T-cell (primary cell): Measurements from ENCODE around the gene HSD11B1L. TPM values are rescaled to one million over a fixed set of nuclear protein-coding genes. Genes with fewer than 3 reads are reported as not detected.

ENCODE experiments used
- ATAC-seq, 4 experiments: fragments of 200-7000 bp in 3 of 4; fragments of 150-1000 bp in 1 of 4; cut with Tn5 transposase; replicated peaks in 1 of 4; 1 replicate in 3 of 4; 2 replicates in 1 of 4; pipeline ENCODE4 v1.10.0; 2021; ENCODE audit warnings: moderate library complexity in 3 of 4, mild to moderate bottlenecking in 2 of 4, moderate number of reproducible peaks in 1 of 4
- CTCF ChIA-PET, 2 donors: fragments of 300-600 bp; sonication (Branson Sonifier 250); formaldehyde crosslinking; loops; one replicate each; lab custom pipeline; 2022; ENCODE audit warnings: antibody characterized with exemption in 2 of 2; lab: Charles Lee
- POLR2A ChIA-PET, 2 donors: fragments of 300-600 bp; sonication (Branson Sonifier 250); formaldehyde crosslinking; loops; one replicate each; lab custom pipeline; 2022; ENCODE audit warnings: antibody characterized with exemption in 2 of 2; lab: Charles Lee
- DNase-seq, 35 experiments: peaks; one replicate each; pipeline versions ENCODE4 v3.0.0 to v3.0.0-alpha.2; 2013 to 2023
- H3K27ac ChIP-seq: one replicate; pipeline ENCODE4 v1.5.1; 2013; ENCODE audit warnings: low read length
- H3K27me3 ChIP-seq, 2 experiments: replicated peaks in 1 of 2; 1 replicate in 1 of 2; 2 replicates in 1 of 2; pipeline versions ENCODE4 v1.6.1 to v1.7.0; 2013; ENCODE audit warnings: low read length in 1 of 2, mixed read lengths in 1 of 2; ENCODE audit not compliant: control insufficient read depth in 2 of 2, insufficient read depth in 2 of 2; ENCODE audit errors: extremely low read depth in 1 of 2
- H3K36me3 ChIP-seq, 2 donors: 1 replicate in 1 of 2; 2 replicates in 1 of 2; pipeline versions ENCODE4 v1.6.1 to v1.7.0; 2013; ENCODE audit warnings: low read length in 1 of 2; ENCODE audit not compliant: control insufficient read depth in 2 of 2, insufficient read depth in 1 of 2; ENCODE audit errors: extremely low read depth in 1 of 2
- H3K4me1 ChIP-seq, 2 experiments: 1 replicate in 1 of 2; 2 replicates in 1 of 2; pipeline versions ENCODE4 v1.6.1 to v1.7.0; 2013; ENCODE audit warnings: low read length in 2 of 2, mixed read lengths in 1 of 2; ENCODE audit not compliant: insufficient read depth in 2 of 2, control insufficient read depth in 1 of 2; ENCODE audit errors: extremely low read depth in 1 of 2
- H3K4me3 ChIP-seq, 2 donors: 1 replicate in 1 of 2; 2 replicates in 1 of 2; pipeline versions ENCODE4 v1.5.1 to v1.7.0; 2013; ENCODE audit warnings: mild to moderate bottlenecking in 2 of 2, low read length in 1 of 2, moderate library complexity in 1 of 2; ENCODE audit not compliant: control insufficient read depth in 1 of 2; ENCODE audit errors: extremely low read depth in 1 of 2
- H3K9me3 ChIP-seq: 2 replicates; pipeline ENCODE4 v1.7.0; 2013
- H3K27ac Mint-ChIP-seq, 2 donors: one replicate each; pipeline ENCODE4 v1.8.0; 2020 to 2021; ENCODE audit warnings: mild to moderate bottlenecking in 2 of 2, mixed read lengths in 2 of 2
- H3K27me3 Mint-ChIP-seq, 2 donors: one replicate each; pipeline ENCODE4 v1.8.0; 2021 to 2022; ENCODE audit warnings: mixed read lengths in 2 of 2
- H3K36me3 Mint-ChIP-seq: one replicate; pipeline ENCODE4 v1.8.0; 2021; ENCODE audit warnings: mixed read lengths
- H3K4me1 Mint-ChIP-seq, 3 donors: one replicate each; pipeline ENCODE4 v1.8.0; 2020 to 2022; ENCODE audit warnings: mixed read lengths in 3 of 3, mild to moderate bottlenecking in 1 of 3
- H3K4me3 Mint-ChIP-seq, 3 donors: one replicate each; pipeline ENCODE4 v1.8.0; 2020 to 2022; ENCODE audit warnings: mild to moderate bottlenecking in 3 of 3, mixed read lengths in 3 of 3, moderate library complexity in 3 of 3
- H3K9me3 Mint-ChIP-seq, 3 donors: one replicate each; pipeline ENCODE4 v1.8.0; 2020 to 2022; ENCODE audit warnings: mixed read lengths in 3 of 3
- WGBS: methylation state at CpG from one replicate; pipeline ENCODE4 v1.1.5; 2013; ENCODE audit warnings: missing lambda C conversion rate; ENCODE audit not compliant: insufficient coverage; 5-methylcytosine and 5-hydroxymethylcytosine counted together
- total RNA-seq, 35 experiments: library from RNA in 6 of 35; stranded (reverse) in 6 of 35; fragments of 120-200 nt in 1 of 35; gene quantifications; one replicate each; pipeline versions ENCODE4 v1.2.1 to v1.2.4 and lab custom pipeline; 2013 to 2026

The HSD11B1L gene
- total RNA-seq, 5 donors from 2014 or later (not counting 1 experiment from before 2014, with no cell fraction given) = 3.2 to 6.1 (median 4.4) TPM

DNA sequence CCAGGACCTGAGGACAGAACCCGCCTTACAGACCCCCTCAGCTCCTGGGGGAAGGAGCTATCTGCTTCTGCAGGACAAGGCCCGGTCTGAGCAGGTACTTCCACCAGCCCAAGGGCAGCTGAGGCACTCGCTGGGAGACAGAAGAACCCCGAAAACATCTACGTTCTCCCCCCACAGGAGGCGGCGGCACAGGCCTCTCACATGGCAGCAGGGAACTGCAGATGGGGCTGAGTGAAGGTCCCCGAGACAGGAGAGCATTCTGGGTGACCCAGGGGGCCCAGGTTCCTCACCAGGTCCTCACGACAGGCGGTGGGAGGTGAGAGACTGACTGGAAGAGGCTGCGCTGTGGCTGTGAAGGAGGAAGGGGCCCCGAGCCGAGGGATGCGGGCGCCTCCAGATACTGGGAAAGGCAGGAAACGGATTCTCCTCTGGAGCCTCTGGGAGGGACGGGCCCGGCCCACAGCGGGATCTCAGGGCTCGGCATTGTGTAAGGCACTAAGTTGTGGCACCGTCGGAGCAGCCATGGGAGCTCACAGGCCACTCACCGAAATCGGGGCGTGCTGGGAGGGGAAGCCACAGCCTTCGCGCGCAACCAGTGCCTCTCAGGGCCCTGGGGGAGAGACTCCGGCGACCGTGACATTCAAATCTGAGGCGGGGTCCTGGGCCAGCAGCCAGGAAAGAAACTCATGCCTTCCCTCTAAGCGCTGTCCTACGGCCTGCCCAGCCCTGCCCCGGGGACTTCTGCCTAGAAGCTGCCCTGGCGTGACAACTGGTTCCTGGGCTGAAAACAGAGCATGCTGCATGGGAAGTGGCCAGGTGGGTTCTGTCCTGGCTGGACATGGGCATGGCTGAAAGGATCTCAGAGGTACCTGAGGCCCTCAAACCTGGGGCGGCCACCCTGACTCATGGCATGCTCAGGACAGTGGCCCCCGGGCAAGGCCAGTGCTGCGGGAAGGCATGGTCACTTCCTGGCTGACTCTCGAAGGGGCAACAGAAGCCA is 23.3 kb downstream of the HSD11B1L start:
- no peaks in the 10 kb centered on the region for H3K27me3 Mint-ChIP-seq
- Histone ChIP-seq H3K9me3 (no peaks in the 10 kb centered on the region), H3K4me1 (no peaks in the 10 kb centered on the region), H3K27ac (no peak overlapping the region), H3K4me3 (no peak overlapping the region), H3K36me3 (peaks cover 22 to 58% of the 10 kb centered on the region in 2 donors), H3K27me3 (no peaks in the 10 kb centered on the region)
- peaks cover 26% of the 10 kb centered on the region for H3K36me3 Mint-ChIP-seq
- no peak overlapping the region for H3K27ac Mint-ChIP-seq
- no peak for DNase-seq
- ATAC-seq = no peak
- peaks cover 0 to 2% (median 0%) of the 10 kb centered on the region in 3 donors for H3K4me1 Mint-ChIP-seq
- CTCF ChIA-PET = no interaction called here
- no peak overlapping the region for H3K4me3 Mint-ChIP-seq
- 99% methylated on average over 31 of the region's 40 CpGs for WGBS
- no peaks in the 10 kb centered on the region for H3K9me3 Mint-ChIP-seq
- POLR2A ChIA-PET = no interaction called here

DNA sequence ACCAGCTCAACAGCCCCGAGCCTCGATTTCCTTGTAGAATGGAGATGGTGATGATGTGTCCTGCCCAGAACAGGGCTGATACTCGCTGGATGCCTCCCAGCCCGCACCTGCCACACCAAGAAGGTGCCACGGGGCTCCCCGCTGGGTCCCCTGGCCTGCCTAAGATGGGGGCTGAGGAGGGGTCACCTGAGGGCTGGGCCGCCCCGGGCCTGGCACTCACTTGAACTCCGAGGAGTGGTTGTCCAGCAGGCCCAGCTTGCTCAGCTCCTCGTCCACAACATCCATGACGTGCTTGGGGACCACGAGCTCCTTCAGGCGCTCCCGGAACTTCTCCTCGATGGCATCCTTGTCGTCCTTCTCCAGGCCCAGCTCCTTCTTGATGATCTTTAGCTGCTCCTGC is 24.7 kb downstream of the HSD11B1L start:
- Mint-ChIP-seq H3K27ac (no peak overlapping the region), H3K36me3 (peaks cover 26% of the 10 kb centered on the region), H3K4me3 (no peak overlapping the region), H3K4me1 (peaks cover 0 to 2% (median 0%) of the 10 kb centered on the region in 3 donors), H3K9me3 (no peaks in the 10 kb centered on the region), H3K27me3 (no peaks in the 10 kb centered on the region)
- no peak overlapping the region for H3K27ac ChIP-seq
- no peaks in the 10 kb centered on the region for H3K27me3 ChIP-seq
- 91% methylated on average over 16 of the region's 16 CpGs for WGBS
- H3K4me3 ChIP-seq = no peak overlapping the region
- peak in 1 of 4 experiments; percentile 12 for ATAC-seq
- ChIA-PET CTCF (interaction anchor here in 1 of 2 donors (0.9 kb wide), 1 partner anchor 16 kb away, joined by 3 read pairs; the partner anchor contains the start of gene RPL36), POLR2A (interaction anchor here (0.6 kb wide), 2 partner anchors 269 to 414 kb away, joined by 3 to 4 read pairs; no protein-coding TSS in a partner anchor)
- peaks cover 22 to 53% of the 10 kb centered on the region in 2 donors for H3K36me3 ChIP-seq
- H3K4me1 ChIP-seq = no peaks in the 10 kb centered on the region
- no peak for DNase-seq
- no peaks in the 10 kb centered on the region for H3K9me3 ChIP-seq

DNA sequence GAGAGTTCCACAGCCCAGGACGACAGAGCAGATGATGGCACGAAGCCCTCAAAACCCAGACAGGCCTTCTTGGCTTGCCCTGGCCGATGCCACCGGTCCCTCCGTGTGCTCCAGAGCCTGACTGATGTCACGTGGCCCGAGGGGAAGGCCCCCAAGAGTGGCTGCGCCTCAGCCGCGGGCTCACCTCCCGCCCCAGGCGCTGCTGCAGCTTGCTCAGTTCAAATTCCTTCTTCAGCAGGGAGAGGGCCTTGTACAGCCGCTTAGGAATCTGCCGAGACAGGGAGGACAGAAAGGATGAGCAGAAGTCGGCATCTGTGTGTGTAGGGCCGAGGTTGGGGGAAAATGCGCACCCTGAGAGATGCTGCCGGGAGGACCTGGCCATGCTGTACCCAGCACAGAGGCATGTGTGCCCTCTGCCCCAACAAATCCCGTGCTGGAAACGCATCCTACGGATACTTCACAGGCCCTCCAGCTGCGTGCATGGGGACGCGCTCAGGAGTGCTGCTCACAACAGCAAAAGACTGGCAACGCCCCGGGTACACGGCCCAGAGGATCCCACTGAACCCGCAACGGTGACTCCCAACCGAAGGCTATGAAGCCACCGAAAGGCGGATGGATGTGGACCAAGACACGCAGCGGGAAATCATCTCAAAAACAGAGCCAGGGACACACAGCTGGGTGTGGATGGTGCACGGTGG is 26.2 kb downstream of the HSD11B1L start:
- H3K36me3 Mint-ChIP-seq = peaks cover 21% of the 10 kb centered on the region
- DNase-seq = no peak
- H3K4me1 Mint-ChIP-seq = no peaks in the 10 kb centered on the region
- no peaks in the 10 kb centered on the region for H3K4me1 ChIP-seq
- 97% methylated on average over 35 of the region's 35 CpGs for WGBS
- no peaks in the 10 kb centered on the region for H3K27me3 ChIP-seq
- peaks cover 27 to 61% of the 10 kb centered on the region in 2 donors for H3K36me3 ChIP-seq
- POLR2A ChIA-PET = no interaction called here
- H3K27me3 Mint-ChIP-seq = no peaks in the 10 kb centered on the region
- H3K4me3 Mint-ChIP-seq = no peak overlapping the region
- H3K27ac Mint-ChIP-seq = peak overlapping the region in 1 of 2 donors; percentile 27
- no peaks in the 10 kb centered on the region for H3K9me3 Mint-ChIP-seq
- no peaks in the 10 kb centered on the region for H3K9me3 ChIP-seq
- H3K4me3 ChIP-seq = no peak overlapping the region
- CTCF ChIA-PET = no interaction called here
- ATAC-seq = no peak
- H3K27ac ChIP-seq = no peak overlapping the region

DNA sequence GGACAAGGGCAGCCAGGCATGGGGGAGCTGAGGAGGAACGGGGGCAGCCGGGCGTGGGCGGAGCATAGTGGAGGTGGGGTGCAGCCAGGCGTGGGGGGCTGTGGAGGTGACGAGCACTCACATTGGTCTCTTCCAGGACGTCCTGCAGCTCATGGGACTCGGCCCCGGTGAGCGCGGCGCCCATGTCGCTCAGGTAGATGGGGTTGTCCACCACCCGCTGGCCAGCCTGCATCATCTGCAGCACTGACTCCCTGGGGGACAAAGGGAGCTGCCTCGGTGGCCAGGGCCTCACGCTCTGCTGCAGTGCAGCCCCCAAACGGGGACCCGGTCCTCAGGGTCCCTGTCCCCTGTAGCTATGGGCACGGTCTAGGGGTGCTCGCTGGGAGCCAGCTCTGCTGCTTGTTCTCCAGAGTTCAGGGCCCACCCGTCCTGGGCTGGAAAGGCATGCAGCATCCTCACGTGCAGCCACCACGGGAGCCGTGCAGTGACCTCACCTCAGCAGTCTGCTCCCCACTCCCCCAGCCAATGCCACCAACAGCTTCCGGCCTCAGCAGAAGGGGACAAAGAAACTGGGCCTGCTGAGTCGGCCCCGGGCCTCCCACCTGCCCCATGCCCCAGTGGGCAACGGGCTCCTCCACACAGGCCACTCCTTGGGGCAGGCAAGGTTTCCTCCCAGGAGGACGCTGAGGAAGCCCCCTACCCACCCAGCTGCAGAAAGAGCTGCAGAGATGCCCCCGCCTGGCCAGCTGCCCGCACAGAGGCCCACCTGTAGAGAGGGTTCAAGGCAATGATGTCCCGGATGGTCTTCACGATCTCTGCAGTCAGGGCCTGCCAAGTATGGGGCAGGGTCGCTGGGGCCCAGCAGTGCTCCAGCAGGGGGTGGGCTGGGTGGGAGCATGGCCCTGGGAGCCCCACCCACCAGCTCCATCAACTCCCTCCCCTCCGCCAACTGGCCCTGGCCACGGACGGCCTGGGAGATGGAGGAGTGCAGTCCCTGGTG is 27.0 kb downstream of the HSD11B1L start:
- no peak overlapping the region for H3K27ac ChIP-seq
- H3K36me3 ChIP-seq = peaks cover 30 to 70% of the 10 kb centered on the region in 2 donors
- no peaks in the 10 kb centered on the region for H3K27me3 Mint-ChIP-seq
- H3K9me3 ChIP-seq = no peaks in the 10 kb centered on the region
- DNase-seq (no peak), ATAC-seq (peak in 2 of 4 experiments; percentile 10 to 17)
- POLR2A ChIA-PET = no interaction called here
- 96% methylated on average over 25 of the region's 37 CpGs for WGBS
- H3K4me1 ChIP-seq = no peaks in the 10 kb centered on the region
- no peak overlapping the region for H3K4me3 Mint-ChIP-seq
- H3K27me3 ChIP-seq = no peaks in the 10 kb centered on the region
- peaks cover 21% of the 10 kb centered on the region for H3K36me3 Mint-ChIP-seq
- no peak overlapping the region for H3K4me3 ChIP-seq
- H3K9me3 Mint-ChIP-seq = no peaks in the 10 kb centered on the region
- CTCF ChIA-PET = interaction anchor here in 1 of 2 donors (0.6 to 0.7 kb wide), 2 partner anchors 8 to 21 kb away, joined by 3 read pairs; no protein-coding TSS in a partner anchor
- no peak overlapping the region for H3K27ac Mint-ChIP-seq
- no peaks in the 10 kb centered on the region for H3K4me1 Mint-ChIP-seq

DNA sequence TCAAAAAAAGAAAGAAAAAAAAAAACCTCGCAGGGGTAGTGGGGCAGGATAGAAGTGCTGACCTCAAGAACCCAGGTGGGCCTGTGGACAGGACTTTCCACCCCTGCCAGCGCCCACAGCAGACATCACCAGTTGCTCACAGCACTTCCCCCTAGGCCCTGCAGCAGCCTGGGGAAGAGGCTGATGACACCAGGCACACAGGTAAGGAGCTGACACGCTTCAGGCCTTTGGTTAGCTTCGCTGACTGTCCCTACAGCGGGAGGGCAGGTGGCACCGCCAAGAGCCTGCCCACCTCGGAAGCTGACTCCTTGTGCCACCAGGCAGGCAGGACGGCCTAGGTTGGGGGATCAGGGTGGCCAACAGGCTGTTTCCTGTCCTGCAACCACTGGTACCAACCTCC is 30.2 kb downstream of the HSD11B1L start:
- Histone ChIP-seq H3K9me3 (no peaks in the 10 kb centered on the region), H3K4me3 (no peak overlapping the region), H3K36me3 (peaks cover 29 to 59% of the 10 kb centered on the region in 2 donors), H3K27ac (no peak overlapping the region), H3K4me1 (no peaks in the 10 kb centered on the region), H3K27me3 (no peaks in the 10 kb centered on the region)
- H3K27ac Mint-ChIP-seq = no peak overlapping the region
- peaks cover 21% of the 10 kb centered on the region for H3K36me3 Mint-ChIP-seq
- ChIA-PET POLR2A (interaction anchor here in 1 of 2 donors (0.5 kb wide), 1 partner anchor 9 kb away, joined by 5 read pairs; the partner anchor contains the start of genes CATSPERD and LONP1), CTCF (no interaction called here)
- DNase-seq (no peak), ATAC-seq (no peak)
- no peaks in the 10 kb centered on the region for H3K27me3 Mint-ChIP-seq
- WGBS = 91% methylated on average over 7 of the region's 8 CpGs
- H3K9me3 Mint-ChIP-seq = no peaks in the 10 kb centered on the region
- peaks cover 0 to 4% (median 3%) of the 10 kb centered on the region in 3 donors for H3K4me1 Mint-ChIP-seq
- H3K4me3 Mint-ChIP-seq = no peak overlapping the region
